Dedifferentiated amniotic fluid mesenchymal stem cell (primary cell): ENCODE results near the gene ADRA2B.
"Not testable (repeated sequence)": the region's sequence is repeated elsewhere in the genome, so short reads cannot be mapped to it uniquely, and the experiment has no call there.

Experiments
- DNase-seq: peaks from one replicate; pipeline ENCODE4 v3.0.0-alpha.2; 2016; ENCODE audit errors: extremely low spot score

ADRA2B gene

GRCh38 chr2:96069878-96070277 is 46.5 kb downstream of the ADRA2B start:
- not testable (repeated sequence) for DNase-seq

GRCh38 chr2:96067902-96068581 is 48.3 kb downstream of the ADRA2B start:
- DNase-seq = not testable (repeated sequence)

GRCh38 chr2:96067098-96067660 is 49.2 kb downstream of the ADRA2B start:
- DNase-seq = not testable (repeated sequence)

- not testable (repeated sequence) for DNase-seq
Observed at GRCh38 chr2:96066511-96066910, 49.9 kb downstream of the ADRA2B start.

GRCh38 chr2:96065954-96066353 is 50.4 kb downstream of the ADRA2B start:
- DNase-seq = not testable (repeated sequence)

- no peak for DNase-seq
Observed at GRCh38 chr2:96065381-96065930, 50.9 kb downstream of the ADRA2B start.

- DNase-seq = not testable (repeated sequence)
Observed at GRCh38 chr2:96064760-96065159, 51.6 kb downstream of the ADRA2B start.

GRCh38 chr2:96064047-96064675 is 52.2 kb downstream of the ADRA2B start:
- not testable (repeated sequence) for DNase-seq

GRCh38 chr2:96063116-96063899 is 53.1 kb downstream of the ADRA2B start:
- DNase-seq = peak; percentile 69
